Germinal center (tissue), 1 donor: Measurements from ENCODE around the gene C1QTNF12.

Source experiments
- DNase-seq: peaks from one replicate; pipeline ENCODE4 v3.0.0; 2012; ENCODE audit warnings: mixed read lengths, low spot score

The C1QTNF12 gene

GRCh38 chr1:1281533-1282321 lies 35.2 kb upstream of the C1QTNF12 start:
- DNase-seq, result no peak

DNA sequence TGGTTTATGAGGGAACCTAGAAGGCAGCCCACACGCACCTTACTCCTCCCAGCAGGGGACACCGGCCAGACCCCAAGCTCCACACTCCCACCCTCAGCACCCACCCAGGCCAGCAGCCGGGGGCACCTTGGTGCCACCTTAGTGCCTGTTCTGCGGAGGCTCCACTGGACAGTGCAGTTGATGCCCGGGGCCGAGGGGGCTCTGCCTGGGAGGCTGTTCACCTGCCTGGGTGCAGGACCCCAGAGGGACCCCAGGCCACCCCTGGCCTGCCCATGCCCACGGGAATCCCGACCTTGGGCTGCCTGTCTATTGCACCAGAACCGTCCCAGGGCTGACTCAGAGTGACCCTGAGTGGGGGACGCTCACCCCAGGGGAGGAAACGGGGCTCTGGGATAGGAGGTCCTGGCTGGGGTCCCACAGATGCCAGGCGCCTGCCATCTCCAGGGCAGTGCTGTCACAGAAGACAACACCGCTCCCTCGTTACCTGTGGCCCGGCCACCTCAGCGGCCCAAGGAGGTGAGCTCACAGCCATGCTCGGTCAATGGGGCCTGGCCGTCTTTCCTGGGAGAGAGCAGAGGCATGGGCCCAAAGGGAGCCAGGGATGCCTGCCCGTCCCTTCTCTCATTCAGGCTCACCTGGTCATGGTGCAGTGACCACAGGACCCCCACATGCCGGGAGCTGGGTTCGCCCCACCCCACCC lies 34.4 kb upstream of the C1QTNF12 start:
- DNase-seq, result no peak

DNA sequence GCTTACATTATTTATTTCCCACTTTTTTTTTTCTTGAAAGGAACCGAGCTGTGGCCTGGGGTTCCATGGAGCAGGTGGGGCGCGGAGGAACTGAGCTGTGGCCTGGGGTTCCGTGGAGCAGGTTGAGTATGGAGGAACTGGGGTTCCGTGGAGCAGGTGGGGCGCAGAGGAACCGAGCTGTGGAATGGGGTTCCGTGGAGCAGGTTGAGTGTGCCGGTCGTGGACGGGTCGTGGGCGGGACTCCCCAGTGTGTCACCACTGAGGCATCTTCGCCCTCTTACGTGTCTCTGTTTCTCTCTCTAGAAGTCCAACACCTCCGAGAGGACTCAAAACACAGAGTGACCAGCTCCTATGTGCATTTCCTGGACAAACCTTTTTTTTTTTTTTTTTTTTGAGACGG lies 32.5 kb upstream of the C1QTNF12 start:
- no peak for DNase-seq

GRCh38 chr1:1278620-1279019 lies 32.1 kb upstream of the C1QTNF12 start:
- no peak for DNase-seq

DNA sequence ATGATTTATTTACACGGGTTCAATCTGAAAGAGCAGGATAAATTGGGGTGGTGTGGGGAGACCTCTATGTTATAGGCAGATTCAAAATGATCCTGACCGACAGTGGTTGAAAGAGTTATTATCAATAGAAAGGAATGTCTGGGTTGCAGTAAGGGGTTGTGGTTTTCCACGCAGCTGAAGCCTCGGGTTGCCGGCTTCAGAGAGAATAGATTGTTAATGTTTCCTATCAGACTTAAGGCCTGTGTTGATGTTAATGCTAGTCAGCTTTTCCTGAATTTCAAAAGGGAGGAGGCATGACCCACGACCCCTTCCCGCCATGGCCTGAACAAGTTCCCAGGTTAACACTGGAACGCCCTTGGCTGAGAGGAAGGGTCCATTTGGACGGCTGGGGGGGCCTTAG lies 29.3 kb upstream of the C1QTNF12 start:
- DNase-seq, result no peak

GRCh38 chr1:1274931-1275431 lies 28.5 kb upstream of the C1QTNF12 start:
- DNase-seq, result no peak

DNA sequence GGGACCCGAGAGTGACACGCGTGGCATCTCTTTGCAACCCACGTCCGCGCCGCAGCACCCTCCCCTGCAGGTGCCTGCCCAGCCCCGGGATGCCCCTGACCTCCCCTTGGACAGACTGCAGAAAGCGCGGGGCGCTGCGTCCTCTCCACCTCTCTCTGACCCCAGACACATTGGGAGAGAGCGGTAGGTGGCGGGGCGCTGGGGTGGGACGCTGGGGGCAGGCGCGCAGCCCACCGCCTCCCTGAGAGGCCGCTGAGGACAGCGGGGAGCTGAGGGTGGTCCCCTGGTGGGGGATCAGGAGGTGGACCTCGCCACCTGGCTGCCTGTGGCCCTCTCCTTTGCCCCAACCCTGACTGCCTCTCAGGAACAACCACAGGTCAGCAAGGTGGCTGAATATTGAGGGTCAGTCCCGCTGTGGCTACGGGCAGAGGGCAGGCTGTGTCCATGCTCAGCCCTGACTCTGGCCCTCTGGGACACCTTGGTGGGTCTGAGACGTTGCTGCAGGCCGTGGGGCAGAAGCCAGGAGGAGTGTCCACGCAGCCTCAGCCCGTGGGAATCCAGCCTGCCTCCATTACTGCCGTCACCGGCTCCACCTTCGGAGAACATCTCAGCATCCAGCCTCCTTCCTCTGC lies 27.9 kb upstream of the C1QTNF12 start:
- DNase-seq, result no peak

GRCh38 chr1:1273512-1274298 lies 27.2 kb upstream of the C1QTNF12 start, which contains the start of gene UBE2J2:
UBE2J2 (minus strand) TSS chr1:1273854; CDS start chr1:1267992, 5,862 bp downstream.
- DNase-seq, result peak; percentile 96

DNA sequence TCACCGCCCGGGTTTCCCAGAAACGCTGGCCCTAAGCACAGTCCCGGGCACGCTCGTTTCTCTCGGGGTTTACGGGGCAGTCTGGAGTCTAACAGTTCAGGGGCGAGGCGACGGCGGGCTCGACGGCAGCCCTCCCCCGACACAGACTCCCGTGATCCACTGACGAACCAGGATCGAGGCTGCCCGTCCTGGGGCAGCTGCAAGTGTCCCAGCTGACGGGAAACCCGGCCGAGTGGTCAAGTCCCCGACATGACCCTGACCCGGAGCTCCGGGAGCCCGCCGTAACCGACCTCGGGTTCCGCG lies 26.6 kb upstream of the C1QTNF12 start:
- DNase-seq, result no peak

DNA sequence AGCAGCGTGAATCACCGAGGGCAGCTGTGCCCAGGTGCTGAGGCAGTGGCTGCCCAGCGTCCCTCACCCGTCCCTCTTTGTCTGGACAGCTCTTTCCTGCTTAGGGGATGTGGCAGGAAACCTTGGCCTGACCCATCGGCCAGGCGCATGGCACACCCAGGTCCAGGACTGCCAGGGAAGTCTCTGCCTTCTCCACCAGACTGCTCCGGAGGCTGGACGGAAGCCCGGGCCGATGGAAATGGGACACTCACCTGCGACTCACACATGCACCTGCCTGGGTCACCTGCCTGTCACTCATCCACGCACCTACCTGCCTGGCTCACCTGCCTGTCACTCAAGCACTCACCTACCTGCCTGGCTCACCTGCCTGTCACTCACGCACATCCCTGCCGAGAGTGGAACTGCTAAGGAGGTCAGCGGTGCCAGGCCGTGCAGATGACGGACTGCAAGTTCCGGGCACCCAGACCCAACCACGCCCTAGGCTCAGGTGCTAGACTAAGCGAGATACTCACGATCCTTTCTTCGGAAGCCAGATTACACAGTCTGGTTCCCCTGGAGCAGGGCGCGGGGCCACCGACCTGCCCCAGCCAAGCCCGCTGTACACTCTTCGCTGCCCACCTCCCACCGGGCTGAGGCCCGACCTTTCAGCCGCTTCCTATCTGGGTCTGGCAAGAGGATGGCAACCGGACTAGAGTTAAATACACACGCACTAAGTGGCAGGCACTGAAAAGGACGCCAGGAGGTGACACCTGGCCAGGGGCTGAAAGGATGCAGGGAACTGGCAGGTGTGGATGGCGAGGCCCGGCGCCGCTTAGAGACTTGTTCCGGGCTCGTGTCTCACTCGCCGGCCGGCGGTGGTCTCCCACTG lies 26.1 kb upstream of the C1QTNF12 start:
- no peak for DNase-seq

GRCh38 chr1:1270813-1271212 lies 24.3 kb upstream of the C1QTNF12 start:
- no peak for DNase-seq

GRCh38 chr1:1268284-1268682 lies 21.8 kb upstream of the C1QTNF12 start:
- DNase-seq, result no peak

GRCh38 chr1:1267488-1268283 lies 21.2 kb upstream of the C1QTNF12 start:
- DNase-seq, result no peak

DNA sequence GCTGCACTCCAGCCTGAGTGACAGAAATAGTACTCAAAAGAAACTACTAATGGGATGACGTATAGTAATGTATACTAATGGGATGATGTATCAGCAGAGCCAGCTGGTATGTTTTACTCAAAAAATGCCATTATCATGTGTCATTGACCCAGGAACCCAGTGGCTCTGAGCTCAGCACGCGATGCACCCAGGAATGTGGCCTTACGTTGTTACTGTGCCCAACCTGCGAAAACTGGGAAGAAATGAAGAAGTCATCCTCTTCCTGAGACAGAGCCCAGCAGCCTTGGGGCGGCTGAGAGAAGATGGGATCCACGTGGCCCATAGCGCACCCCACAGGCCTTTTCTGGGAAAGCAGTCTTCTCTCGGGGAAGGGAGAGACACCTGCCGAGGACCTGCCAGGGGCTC lies 18.3 kb upstream of the C1QTNF12 start:
- no peak for DNase-seq

- DNase-seq, result no peak
Measured at GRCh38 chr1:1264026-1264425, 17.5 kb upstream of the C1QTNF12 start.

- no peak for DNase-seq
Measured at GRCh38 chr1:1262758-1263157, 16.2 kb upstream of the C1QTNF12 start.

DNA sequence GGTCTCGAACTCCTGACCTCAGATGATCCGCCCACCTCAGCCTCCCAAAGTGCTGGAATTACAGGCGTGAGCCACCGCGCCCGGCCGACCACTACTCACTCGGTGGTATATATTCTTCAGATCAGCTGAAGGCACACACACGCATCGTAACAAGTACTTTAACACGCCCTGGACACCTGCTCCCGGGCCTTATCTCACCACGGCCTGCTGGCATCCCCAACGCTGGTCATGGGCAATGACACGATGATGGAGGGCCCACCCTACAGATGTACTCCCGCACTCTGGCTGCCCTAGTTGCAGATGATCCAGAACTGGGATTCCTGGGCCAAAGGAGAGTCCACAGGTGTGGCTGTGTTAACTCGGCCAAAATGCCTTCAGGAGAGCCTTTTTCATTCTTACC lies 15.5 kb upstream of the C1QTNF12 start:
- no peak for DNase-seq

GRCh38 chr1:1260843-1261560 lies 14.5 kb upstream of the C1QTNF12 start:
- no peak for DNase-seq

- no peak for DNase-seq
Measured at GRCh38 chr1:1259951-1260600, 13.6 kb upstream of the C1QTNF12 start.
